AG04450 (cell line): ENCODE measurements around the gene ABCB10. TPM values are rescaled to one million over a fixed set of nuclear protein-coding genes. Genes with fewer than 3 reads are reported as not detected.

Source experiments
- CTCF ChIA-PET: fragments of 300-600, 350-600 bp; formaldehyde crosslinking; extraction: SDS; loops from one replicate; lab custom pipeline; 2022; ENCODE audit warnings: antibody characterized with exemption, inconsistent platforms; lab: Charles Lee
- POLR2A ChIA-PET: fragments of 350-600 bp; formaldehyde crosslinking; extraction: SDS; loops from one replicate; lab custom pipeline; 2021; ENCODE audit warnings: antibody characterized with exemption, inconsistent platforms; lab: Yijun Ruan, JAX
- DNase-seq: peaks from one replicate; pipeline ENCODE4 v3.0.0-alpha.2; 2011; ENCODE audit warnings: low read depth, low spot score
- H3K27ac ChIP-seq: one replicate; pipeline ENCODE4 v1.5.1; 2012; ENCODE audit warnings: low read depth, low read length, control low read depth
- H3K27me3 ChIP-seq: one replicate; pipeline ENCODE4 v1.6.0; 2012; ENCODE audit warnings: low read length; ENCODE audit not compliant: control insufficient read depth, insufficient read depth
- H3K4me3 ChIP-seq: 2 replicates; pipeline ENCODE4 v1.5.1; 2011; ENCODE audit warnings: mild to moderate bottlenecking, low read depth, low read length, control low read depth
- H3K9me3 ChIP-seq: 2 replicates; pipeline ENCODE4 v1.5.1; 2012; ENCODE audit warnings: low read length; ENCODE audit not compliant: control insufficient read depth, insufficient read depth
- polyA plus RNA-seq: library from polyadenylated mRNA; depleted of rRNA; stranded (reverse); fragments of >200 nt; gene quantifications from 2 replicates; pipeline ENCODE4 v1.2.3, GENCODE V29; 2011
- TF ChIP-seq, protein P1 (sequence below): IDR thresholded peaks from 2 replicates; pipeline ENCODE4 v1.5.1; 2011; ENCODE audit warnings: low read depth, low read length, control low read depth, inconsistent platforms

The ABCB10 gene
- polyA plus RNA-seq, 1 experiment = 10.3 TPM

DNA sequence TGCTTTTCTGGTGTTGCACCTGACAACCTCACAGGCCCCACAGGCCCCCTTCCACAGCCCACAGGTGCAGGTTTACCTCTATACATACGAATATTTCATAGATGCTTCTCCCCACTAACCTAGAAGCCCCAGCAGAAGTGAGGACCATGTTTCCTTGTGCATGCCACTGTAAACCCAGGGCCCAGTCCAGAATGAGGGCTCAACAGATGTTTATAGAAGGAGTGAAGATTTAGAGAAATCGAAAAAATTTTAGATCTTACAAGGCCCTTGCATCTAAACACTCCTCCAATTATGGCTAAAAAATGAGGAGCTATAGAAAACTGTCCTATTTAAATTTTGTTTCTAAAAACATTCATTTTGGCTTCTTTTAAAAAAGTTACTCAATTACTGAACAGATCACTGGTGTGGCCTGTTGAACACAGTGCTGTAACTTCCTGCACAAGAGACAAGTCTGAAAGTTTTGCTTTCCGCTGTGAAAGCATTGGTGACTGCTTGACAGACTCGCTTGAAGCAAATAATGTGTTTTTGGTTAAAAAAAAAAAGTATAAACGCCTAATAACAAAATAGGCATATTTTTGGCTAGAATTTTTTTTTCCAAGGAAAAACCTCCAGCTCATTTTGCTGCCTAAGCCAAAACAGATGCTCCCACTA, 1.2 kb downstream of the ABCB10 start:
- TF ChIP-seq, protein P1, sequence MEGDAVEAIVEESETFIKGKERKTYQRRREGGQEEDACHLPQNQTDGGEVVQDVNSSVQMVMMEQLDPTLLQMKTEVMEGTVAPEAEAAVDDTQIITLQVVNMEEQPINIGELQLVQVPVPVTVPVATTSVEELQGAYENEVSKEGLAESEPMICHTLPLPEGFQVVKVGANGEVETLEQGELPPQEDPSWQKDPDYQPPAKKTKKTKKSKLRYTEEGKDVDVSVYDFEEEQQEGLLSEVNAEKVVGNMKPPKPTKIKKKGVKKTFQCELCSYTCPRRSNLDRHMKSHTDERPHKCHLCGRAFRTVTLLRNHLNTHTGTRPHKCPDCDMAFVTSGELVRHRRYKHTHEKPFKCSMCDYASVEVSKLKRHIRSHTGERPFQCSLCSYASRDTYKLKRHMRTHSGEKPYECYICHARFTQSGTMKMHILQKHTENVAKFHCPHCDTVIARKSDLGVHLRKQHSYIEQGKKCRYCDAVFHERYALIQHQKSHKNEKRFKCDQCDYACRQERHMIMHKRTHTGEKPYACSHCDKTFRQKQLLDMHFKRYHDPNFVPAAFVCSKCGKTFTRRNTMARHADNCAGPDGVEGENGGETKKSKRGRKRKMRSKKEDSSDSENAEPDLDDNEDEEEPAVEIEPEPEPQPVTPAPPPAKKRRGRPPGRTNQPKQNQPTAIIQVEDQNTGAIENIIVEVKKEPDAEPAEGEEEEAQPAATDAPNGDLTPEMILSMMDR = no peak
- no peak for DNase-seq
- ChIA-PET POLR2A (no interaction called here), CTCF (interaction anchor here (0.5 to 2.6 kb wide), 6 partner anchors 9 to 70 kb away, joined by 3 to 15 read pairs (median 4); no protein-coding TSS in a partner anchor)
- Histone ChIP-seq H3K4me3 (peak overlapping the region; percentile 81), H3K27ac (no peak overlapping the region), H3K9me3 (no peaks in the 10 kb centered on the region; the same call in 1 of the 2 replicates), H3K27me3 (no peaks in the 10 kb centered on the region)

DNA sequence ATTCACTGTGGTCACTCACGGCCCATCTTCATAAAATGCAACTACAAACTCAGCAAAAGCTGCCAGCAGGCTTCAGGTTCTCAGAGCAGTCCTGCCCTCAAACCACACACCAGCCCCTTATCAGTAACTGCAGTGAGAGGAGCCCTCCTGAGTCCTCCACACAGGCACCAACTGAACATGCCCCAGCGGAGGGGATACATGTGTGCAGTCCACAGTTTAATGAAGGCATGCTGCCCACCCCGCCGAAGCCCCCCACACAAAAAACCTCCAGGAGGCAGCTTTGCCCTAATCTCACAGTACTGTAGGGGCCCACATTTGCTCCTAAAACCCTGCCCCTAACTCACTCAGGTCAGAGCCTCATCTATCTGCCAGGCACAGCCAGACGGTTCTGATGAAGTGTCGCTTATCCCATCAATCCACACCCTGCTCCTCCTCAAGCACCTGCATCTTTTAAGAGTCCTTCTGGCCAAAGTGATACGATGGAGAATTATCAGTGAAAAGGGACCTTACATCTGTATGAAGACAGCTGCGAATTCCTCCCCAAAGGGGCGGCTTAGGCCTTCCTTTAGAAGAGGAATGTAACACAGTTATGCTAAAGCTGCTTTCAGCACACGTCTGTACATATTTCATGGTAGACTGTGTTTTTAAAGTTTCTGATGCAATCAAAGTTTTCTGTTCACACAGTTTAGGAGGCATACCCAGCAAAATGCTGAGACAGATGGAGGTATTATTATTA, 3.5 kb downstream of the ABCB10 start:
- TF ChIP-seq, protein P1 = no peak
- ChIA-PET POLR2A (no interaction called here), CTCF (interaction anchor here (0.6 to 0.9 kb wide), 2 partner anchors 40 to 533 kb away, joined by 3 to 4 read pairs; no protein-coding TSS in a partner anchor)
- no peak overlapping the region for H3K4me3 ChIP-seq
- H3K9me3 ChIP-seq = no peaks in the 10 kb centered on the region; the same call in 1 of the 2 replicates
- DNase-seq = no peak
- H3K27me3 ChIP-seq = no peaks in the 10 kb centered on the region
- no peak overlapping the region for H3K27ac ChIP-seq

DNA sequence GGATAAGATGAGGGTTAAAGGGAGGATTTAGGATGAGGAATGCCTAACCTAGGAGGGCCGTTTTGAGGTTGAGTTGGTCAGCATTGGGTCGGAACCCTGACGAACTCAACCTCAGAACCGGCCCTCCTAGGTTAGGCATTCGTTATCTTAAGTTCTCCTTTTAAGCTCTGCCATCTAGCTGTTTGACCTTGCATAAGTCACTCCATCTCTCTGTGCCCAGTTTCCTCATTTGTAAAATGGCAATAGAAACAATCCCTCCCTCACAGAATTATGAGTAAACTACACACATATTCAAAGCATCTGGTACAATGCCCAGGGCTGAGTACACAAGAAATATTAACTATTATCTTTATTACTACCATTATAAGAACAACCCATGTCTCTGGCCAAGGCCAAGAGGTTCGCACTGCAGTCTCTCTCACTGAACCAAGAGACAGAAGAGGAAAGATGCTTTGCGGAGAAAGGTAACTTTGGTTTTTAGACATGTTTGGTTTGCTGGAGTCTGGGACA, 4.8 kb downstream of the ABCB10 start:
- TF ChIP-seq, protein P1 = no peak

GRCh38 chr1:229552732-229553131, 5.8 kb downstream of the ABCB10 start:
- TF ChIP-seq, protein P1 = no peak
- CTCF ChIA-PET = no interaction called here
- POLR2A ChIA-PET = no interaction called here
- no peaks in the 10 kb centered on the region; the same call in 1 of the 2 replicates for H3K9me3 ChIP-seq
- H3K27ac ChIP-seq = no peak overlapping the region
- no peaks in the 10 kb centered on the region for H3K27me3 ChIP-seq
- no peak overlapping the region for H3K4me3 ChIP-seq
- DNase-seq = no peak

More for the DNA sequence above, 4.8 kb downstream of the ABCB10 start:
- ChIA-PET CTCF (no interaction called here), POLR2A (no interaction called here)
- Histone ChIP-seq H3K27me3 (no peaks in the 10 kb centered on the region), H3K27ac (no peak overlapping the region), H3K4me3 (no peak overlapping the region), H3K9me3 (no peaks in the 10 kb centered on the region; the same call in 1 of the 2 replicates)
- DNase-seq = no peak
